Stimulated activated CD8-positive, alpha-beta memory T cell treated with anti-CD3 and anti-CD28 coated beads, Interleukin-7, amount 100 ng/mL, for 1 hour (primary cell): ENCODE results near the gene GPD1.
"Not testable (repeated sequence)": the region's sequence is repeated elsewhere in the genome, so short reads cannot be mapped to it uniquely, and the experiment has no call there.

Experiments
- DNase-seq, 2 donors: peaks; one replicate each; pipeline ENCODE4 v3.0.0-alpha.2; 2020; ENCODE audit warnings: low read depth in 2 of 2

GPD1 gene

DNA sequence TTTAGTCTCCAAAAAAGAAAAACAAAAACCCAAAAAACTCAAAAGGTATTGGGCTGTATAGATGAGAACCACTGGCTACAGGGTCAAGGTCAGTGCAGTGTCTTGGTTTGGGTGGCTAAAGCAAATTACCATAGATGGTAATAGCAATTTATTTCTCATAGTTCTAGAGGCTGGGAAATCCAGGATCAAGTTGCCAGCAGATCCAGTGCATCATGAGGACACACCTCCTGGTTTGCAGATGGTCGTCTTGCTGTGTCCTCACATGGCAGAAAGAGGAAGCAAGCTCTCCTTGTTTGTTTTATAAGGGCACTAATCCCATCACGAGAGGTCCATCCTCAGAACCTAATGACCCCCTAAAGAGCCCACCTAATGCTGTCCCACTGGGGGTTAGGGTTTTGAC, 19.4 kb downstream of the GPD1 start:
- DNase-seq = no peak

DNA sequence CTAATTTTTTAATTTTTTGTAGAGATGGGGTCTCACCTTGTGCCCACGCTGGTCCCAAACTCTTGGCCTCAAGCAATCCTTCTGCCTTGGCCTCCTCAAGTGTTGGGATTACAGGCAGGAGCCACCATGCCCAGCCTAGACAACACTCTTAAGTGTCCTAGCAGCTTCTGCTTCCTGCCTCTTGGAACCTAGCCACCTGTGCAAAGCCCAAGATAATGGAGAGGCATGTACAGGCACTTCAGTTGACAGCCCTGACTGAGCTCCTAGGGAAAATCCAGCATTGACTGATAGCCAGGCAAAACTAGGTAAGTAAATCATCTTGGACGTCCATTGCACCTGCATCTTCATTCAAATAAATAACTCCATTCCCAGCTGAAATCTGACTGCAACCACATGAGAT, 23.7 kb downstream of the GPD1 start:
- DNase-seq = no peak

DNA sequence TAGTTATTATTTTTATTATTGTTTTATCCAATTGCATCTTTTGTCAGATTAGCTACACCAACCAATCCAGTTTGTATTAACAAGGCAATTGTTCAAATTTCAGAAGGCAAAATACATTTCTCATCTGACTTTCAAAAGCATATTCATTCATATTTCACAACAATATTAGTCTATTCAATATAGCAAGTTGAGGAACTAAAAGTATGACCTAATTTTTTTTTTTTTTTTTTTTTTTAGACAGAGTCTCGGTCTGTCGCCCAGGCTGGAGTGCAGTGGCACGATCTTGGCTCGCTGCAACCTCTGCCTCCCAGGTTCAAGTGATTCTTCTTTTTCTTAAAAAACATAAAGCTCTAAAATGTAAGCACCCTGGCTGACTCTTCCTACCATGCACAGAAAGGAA, 25.5 kb downstream of the GPD1 start:
- no peak for DNase-seq

DNA sequence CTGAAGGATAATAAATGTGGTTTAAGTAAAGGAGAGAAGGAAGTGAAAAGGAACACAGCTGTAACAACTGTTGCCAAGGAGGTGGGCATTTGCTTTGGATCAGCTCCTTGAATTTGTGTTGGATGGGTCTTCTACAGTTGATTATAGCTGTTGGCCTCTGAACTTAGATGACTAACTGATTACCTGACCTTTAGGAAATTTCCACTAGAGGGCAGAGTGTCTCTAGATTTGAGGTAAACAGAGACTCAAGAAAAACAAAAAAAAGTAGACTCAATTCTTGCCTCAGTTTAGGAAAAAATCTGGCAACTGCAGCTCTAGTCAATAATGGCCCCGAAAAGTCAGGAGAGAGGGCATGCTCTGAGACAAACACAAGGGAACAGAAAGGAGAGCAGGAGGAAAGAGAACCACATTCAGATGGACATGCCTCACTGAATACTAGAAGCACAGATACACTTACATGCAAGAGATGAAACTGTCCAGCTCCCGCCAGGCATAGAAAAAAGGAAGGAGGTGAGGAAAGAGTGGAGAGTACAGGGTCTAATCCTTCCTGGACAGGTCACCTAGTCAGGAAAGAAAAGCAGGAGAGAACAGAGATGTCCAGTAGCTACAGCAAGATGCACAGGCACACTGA, 28.8 kb downstream of the GPD1 start:
- no peak for DNase-seq

DNA sequence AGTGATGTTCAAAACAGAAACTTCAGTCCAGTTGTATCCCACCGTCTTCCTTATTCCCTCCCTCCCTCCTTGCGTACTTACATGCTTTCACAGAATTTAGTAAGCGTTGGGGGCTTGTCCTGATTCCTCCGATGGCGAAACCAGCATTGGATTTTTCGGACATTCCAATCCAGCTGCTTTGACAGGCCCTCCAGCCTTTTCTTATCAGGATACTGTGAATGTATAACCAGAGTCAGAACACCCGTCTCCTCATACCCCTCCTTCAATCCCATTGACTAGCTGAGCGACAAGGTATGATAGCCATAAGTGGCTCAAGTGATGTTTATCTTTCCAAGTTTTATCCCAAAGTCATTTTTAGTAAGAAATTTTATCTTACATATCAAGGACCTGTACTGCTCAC, 39.2 kb downstream of the GPD1 start:
- no peak for DNase-seq

DNA sequence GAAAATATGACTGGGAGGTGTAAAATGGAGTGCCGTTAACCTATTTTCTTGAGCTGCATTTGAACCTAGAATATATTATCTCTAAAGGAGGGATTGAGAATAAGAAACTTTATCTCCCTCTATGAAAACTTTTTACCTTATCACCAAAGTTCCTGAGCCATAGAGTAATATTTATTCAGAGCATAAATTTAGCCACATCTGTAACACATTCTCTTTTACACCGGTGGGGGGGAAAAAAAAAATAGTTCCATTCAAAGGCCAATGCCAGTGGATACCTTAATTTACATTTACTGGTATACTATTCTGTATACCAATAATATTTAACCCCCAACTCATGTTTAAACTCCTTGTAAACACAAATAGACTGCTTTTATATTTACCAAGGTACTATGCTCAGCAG, 41.6 kb downstream of the GPD1 start:
- no peak for DNase-seq

DNA sequence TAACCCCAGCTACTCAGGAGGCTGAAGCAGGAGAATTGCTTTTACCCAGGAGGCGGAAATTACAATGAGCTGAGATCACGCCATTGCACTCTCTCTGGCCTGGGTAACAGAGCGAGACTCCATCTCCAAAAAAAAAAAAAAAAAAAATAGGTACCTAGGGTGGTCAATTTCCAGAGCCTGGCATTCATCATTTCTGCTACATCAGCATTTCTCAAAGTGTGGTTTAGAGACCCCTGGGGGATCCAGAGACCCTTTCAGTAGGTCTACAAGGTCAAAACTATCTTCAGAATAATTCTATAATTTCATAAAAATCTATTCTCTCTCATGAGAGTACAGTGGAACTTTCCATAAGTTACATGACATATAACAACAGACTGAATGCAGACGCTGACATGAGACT, 43.5 kb downstream of the GPD1 start:
- DNase-seq = no peak

DNA sequence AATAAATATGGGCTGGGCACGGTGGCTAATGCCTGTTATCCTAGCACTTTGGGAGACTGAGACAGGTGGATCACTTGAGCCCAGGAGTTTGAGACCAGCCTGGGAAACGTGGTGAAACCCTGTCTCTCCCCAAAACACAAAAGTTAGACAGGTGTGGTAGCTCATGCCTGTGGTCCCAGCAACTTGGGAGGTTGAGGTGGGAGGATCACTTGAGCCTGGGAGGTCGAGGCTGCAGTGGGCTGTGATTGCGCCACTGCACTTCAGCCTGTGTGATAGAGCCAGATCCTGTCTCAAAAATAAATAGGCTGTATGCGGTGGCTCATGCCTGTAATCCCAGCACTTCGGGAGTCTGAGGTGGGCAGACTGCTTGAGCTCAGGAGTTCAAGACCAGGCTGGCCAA, 44.2 kb downstream of the GPD1 start:
- not testable (repeated sequence) for DNase-seq

DNA sequence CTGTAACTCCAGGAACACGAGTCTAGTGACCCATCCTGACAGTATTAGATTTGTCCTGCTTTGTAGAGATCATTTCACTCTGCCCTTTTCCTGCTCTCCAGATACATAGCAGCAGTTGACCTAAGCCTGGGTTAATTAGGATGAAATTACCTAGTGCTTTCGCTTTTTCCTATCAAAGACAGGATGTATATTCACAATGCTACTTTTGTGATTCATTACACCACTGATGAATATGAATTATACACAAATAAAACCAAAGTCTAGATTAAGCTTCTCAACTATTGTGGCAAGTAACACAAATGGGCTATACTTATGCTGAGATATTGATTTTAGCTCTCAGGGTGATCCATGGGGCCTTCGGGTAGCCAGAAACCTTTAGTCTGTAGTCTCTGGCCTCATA, 45.5 kb downstream of the GPD1 start:
- DNase-seq = no peak

DNA sequence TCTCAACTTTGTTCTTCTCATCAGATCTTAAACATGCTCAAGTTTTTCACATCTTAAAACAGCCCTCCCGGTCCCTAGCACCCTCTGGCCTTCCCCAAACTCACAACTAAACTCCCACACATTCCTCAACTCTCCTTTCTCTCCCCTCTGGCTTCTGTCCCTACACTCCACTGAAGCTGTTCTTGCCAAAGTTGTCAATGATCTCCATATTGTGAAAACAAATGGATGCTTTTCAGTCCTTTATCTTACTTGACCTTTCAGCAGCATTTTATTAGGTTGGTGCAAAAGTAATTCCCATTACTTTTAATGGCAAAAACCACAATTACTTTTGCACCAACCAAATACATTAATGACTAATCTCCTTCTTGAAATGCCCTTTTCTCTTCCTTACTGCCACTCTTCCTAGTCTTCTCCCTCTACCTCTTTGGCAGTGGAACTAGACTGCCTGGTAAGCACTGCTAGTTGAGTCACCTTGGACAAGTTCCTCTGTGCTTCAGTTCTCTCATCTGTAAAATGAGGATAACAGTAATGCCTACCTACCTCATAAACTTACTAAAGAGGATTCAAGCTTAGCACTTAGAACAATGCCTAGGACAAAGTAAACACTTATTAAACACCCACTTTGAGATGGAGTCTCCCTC, 47.4 kb downstream of the GPD1 start:
- no peak for DNase-seq

DNA sequence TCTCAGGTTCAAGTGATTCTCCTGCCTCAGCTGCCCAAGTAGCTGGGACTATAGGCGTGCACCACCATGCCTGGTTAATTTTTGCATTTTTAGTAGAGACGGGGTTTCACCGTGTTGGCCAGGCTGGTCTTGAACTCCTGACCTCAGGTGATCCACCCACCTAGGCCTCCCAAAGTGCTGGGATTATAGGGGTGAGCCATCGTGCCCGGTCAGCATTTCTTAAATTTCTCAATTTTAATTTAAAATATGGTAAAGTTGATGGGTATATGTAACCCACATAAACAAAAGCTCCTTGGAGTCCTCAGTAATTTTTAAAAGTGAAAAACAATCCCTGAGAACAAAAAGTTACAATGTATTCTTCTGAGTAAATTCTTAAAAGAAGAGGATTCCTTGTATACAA, 51.1 kb downstream of the GPD1 start:
- not testable (repeated sequence) for DNase-seq

DNA sequence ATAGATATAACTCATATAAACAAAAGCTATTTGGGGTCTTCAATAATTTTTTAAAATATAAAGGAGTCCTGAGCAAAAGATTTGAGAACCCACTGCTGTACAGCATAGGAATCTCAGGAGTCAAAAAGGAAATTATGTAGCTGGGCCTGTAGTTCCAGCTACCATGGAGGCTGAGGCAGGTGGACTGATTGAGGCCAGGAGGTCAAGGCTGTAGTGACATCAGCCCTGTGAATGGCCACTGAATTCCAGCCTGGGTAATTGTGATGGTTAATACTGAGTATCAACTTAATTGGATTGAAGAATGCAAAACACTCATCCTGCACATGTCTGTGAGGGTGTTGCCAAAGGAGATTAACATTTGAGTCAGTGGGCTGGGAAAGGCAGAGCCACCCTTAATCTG, 52.8 kb downstream of the GPD1 start:
- no peak for DNase-seq

DNA sequence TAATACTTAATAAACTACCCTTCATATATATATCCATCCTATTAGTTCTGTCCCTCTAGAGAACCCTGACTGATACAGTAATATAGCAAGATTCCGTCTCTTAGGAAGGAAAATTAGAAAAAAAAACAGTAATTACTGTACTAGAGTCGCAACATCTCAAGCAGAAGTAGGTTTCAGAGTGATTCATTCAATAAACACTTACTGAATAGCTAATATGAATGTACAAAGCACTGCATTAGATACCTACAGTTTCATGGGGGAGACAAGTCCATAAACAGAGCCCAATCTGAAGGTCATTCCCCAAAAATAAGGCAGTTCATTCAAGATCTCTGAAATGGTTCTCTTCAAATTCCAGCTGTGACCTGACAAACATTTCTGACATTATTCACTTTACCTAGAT, 53.5 kb downstream of the GPD1 start:
- no peak for DNase-seq

DNA sequence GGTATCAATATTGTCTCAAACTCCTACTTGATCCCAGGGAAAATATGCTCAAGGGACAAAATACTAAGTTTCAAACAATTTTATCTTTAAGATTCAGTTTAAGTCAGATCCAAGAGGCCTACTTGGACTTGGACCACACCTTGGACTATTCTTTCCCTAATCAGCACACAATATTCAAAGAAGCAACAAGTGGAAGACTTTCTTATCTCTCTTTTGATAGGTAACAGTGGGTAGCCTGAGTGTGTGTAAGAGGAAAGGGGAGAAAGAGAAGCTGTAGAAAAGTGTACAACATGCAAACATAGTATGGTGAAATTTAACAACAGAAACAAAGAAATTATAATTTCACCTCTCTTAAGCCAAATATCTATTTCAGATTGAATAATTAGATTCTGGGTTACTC, 56.8 kb downstream of the GPD1 start:
- no peak for DNase-seq
